ACC112 (cell line): ENCODE data around the gene MEX3C.

Experiments used
- H2AFZ ChIP-seq: fragments of 200-600 bp; sonication (generic); one replicate; pipeline ENCODE4 v1.6.0; 2017; ENCODE audit warnings: antibody characterized with exemption, low read length; ENCODE audit not compliant: unreplicated experiment
- H3K27ac ChIP-seq: fragments of 200-600 bp; sonication (generic); 2 replicates; pipeline ENCODE4 v1.5.1; 2014; ENCODE audit warnings: low read depth, mild to moderate bottlenecking, antibody characterized with exemption, low read length, moderate library complexity
- H3K27me3 ChIP-seq: fragments of 200-600 bp; sonication (generic); 2 replicates; pipeline ENCODE4 v1.6.1; 2014; ENCODE audit warnings: mild to moderate bottlenecking, antibody characterized with exemption, low read length, moderate library complexity, mixed read lengths; ENCODE audit not compliant: insufficient read depth
- H3K36me3 ChIP-seq: fragments of 200-600 bp; sonication (generic); 2 replicates; pipeline ENCODE4 v1.6.1; 2016; ENCODE audit warnings: mild to moderate bottlenecking, antibody characterized with exemption, low read length, moderate library complexity, mixed read lengths; ENCODE audit not compliant: insufficient read depth
- H3K4me1 ChIP-seq: fragments of 200-600 bp; sonication (generic); one replicate; pipeline ENCODE4 v1.6.1; 2016; ENCODE audit warnings: low read length, mixed read lengths; ENCODE audit not compliant: insufficient read depth, unreplicated experiment, control insufficient read depth
- H3K4me3 ChIP-seq: fragments of 200-600 bp; sonication (generic); 2 replicates; pipeline ENCODE4 v1.5.1; 2014; ENCODE audit warnings: mild to moderate bottlenecking, low read depth, low read length
- H3K79me2 ChIP-seq: fragments of 200-600 bp; sonication (generic); one replicate; pipeline ENCODE4 v1.6.0; 2016; ENCODE audit warnings: low read length; ENCODE audit not compliant: control insufficient read depth, unreplicated experiment, insufficient read depth

Gene MEX3C

GRCh38 chr18:51211552-51211951 is 14.1 kb upstream of the MEX3C start:
- Histone ChIP-seq H3K79me2 (no peaks in the 10 kb centered on the region), H3K4me3 (no peak overlapping the region), H3K36me3 (no peaks in the 10 kb centered on the region), H3K27ac (peak overlapping the region; percentile 41), H2AFZ (no peak overlapping the region), H3K27me3 (no peaks in the 10 kb centered on the region), H3K4me1 (peaks cover 5% of the 10 kb centered on the region)

- Histone ChIP-seq H3K27ac (peak overlapping the region; percentile 60; the same call in 1 of the 2 replicates), H3K4me3 (peak overlapping the region; percentile 83), H3K36me3 (no peaks in the 10 kb centered on the region), H3K27me3 (no peaks in the 10 kb centered on the region), H3K4me1 (peaks cover 29% of the 10 kb centered on the region), H3K79me2 (peaks cover 49% of the 10 kb centered on the region), H2AFZ (peak overlapping the region; percentile 35)
Measured at GRCh38 chr18:51196811-51197660, 445 bp downstream of the MEX3C start.

GRCh38 chr18:51196118-51196810 is 1.2 kb downstream of the MEX3C start:
- peak overlapping the region; percentile 83 for H3K4me3 ChIP-seq
- H3K4me1 ChIP-seq: peaks cover 36% of the 10 kb centered on the region
- H3K79me2 ChIP-seq: peaks cover 56% of the 10 kb centered on the region
- peak overlapping the region; percentile 35 for H2AFZ ChIP-seq
- H3K27me3 ChIP-seq: no peaks in the 10 kb centered on the region
- H3K36me3 ChIP-seq: no peaks in the 10 kb centered on the region
- peak overlapping the region; percentile 43; the same call in 1 of the 2 replicates for H3K27ac ChIP-seq

GRCh38 chr18:51195451-51196117 is 1.9 kb downstream of the MEX3C start:
- Histone ChIP-seq H3K4me3 (peak overlapping the region; percentile 83), H3K79me2 (peaks cover 62% of the 10 kb centered on the region), H3K27me3 (no peaks in the 10 kb centered on the region), H3K4me1 (peaks cover 37% of the 10 kb centered on the region), H2AFZ (peak overlapping the region; percentile 35), H3K36me3 (no peaks in the 10 kb centered on the region), H3K27ac (peak overlapping the region; percentile 25; the same call in 1 of the 2 replicates)

GRCh38 chr18:51195086-51195450 is 2.4 kb downstream of the MEX3C start:
- Histone ChIP-seq H3K4me3 (peak overlapping the region; percentile 83), H3K27ac (peak overlapping the region; percentile 5; the same call in 1 of the 2 replicates), H3K4me1 (peaks cover 37% of the 10 kb centered on the region), H2AFZ (no peak overlapping the region), H3K27me3 (no peaks in the 10 kb centered on the region), H3K79me2 (peaks cover 67% of the 10 kb centered on the region), H3K36me3 (no peaks in the 10 kb centered on the region)

GRCh38 chr18:51194604-51195003 is 2.9 kb downstream of the MEX3C start:
- Histone ChIP-seq H3K4me3 (peak overlapping the region; percentile 83), H3K36me3 (no peaks in the 10 kb centered on the region), H2AFZ (no peak overlapping the region), H3K79me2 (peaks cover 69% of the 10 kb centered on the region), H3K27ac (peak overlapping the region; percentile 5; the same call in 1 of the 2 replicates), H3K27me3 (no peaks in the 10 kb centered on the region), H3K4me1 (peaks cover 37% of the 10 kb centered on the region)

GRCh38 chr18:51193621-51194287 is 3.7 kb downstream of the MEX3C start:
- Histone ChIP-seq H3K4me1 (peaks cover 37% of the 10 kb centered on the region), H3K36me3 (no peaks in the 10 kb centered on the region), H3K27me3 (no peaks in the 10 kb centered on the region), H3K27ac (peak overlapping the region; percentile 27), H3K4me3 (peak overlapping the region; percentile 83), H2AFZ (no peak overlapping the region), H3K79me2 (peaks cover 76% of the 10 kb centered on the region)

GRCh38 chr18:51192696-51193095 is 4.8 kb downstream of the MEX3C start:
- peaks cover 37% of the 10 kb centered on the region for H3K4me1 ChIP-seq
- H3K27ac ChIP-seq: no peak overlapping the region
- peaks cover 83% of the 10 kb centered on the region for H3K79me2 ChIP-seq
- no peaks in the 10 kb centered on the region for H3K27me3 ChIP-seq
- H3K36me3 ChIP-seq: no peaks in the 10 kb centered on the region
- no peak overlapping the region for H2AFZ ChIP-seq
- no peak overlapping the region for H3K4me3 ChIP-seq

GRCh38 chr18:51192026-51192425 is 5.5 kb downstream of the MEX3C start:
- H3K4me3 ChIP-seq: no peak overlapping the region
- peaks cover 37% of the 10 kb centered on the region for H3K4me1 ChIP-seq
- no peaks in the 10 kb centered on the region for H3K27me3 ChIP-seq
- H3K36me3 ChIP-seq: no peaks in the 10 kb centered on the region
- no peak overlapping the region for H3K27ac ChIP-seq
- no peak overlapping the region for H2AFZ ChIP-seq
- peaks cover 90% of the 10 kb centered on the region for H3K79me2 ChIP-seq

- peaks cover 37% of the 10 kb centered on the region for H3K4me1 ChIP-seq
- no peaks in the 10 kb centered on the region for H3K27me3 ChIP-seq
- H3K79me2 ChIP-seq: peaks cover 91% of the 10 kb centered on the region
- no peak overlapping the region for H2AFZ ChIP-seq
- no peak overlapping the region for H3K27ac ChIP-seq
- H3K4me3 ChIP-seq: no peak overlapping the region
- no peaks in the 10 kb centered on the region for H3K36me3 ChIP-seq
Measured at GRCh38 chr18:51191128-51191717, 6.3 kb downstream of the MEX3C start.
